Measurements from ENCODE around the gene KIF6.

DNA sequence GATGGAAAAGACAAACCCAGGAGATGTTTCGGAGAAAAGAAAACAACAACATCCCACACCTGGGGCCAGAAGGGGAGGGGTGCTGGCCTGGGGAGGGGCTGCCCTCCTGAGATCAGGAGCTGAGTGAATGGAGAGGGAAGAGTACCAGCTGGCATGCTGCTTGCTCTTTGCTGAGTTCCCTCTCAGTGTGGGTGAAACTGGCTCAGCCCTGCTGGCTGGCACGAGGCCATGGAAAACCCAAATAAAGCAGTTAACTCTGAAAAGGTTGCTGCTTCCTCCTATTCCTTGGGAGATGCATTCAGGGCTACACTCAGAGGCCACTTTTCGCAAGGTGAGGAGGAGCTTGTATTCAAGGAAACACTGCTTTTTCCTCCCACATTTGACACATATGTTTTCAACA, 394.7 kb downstream of the KIF6 start:
- TF ChIP-seq GATA2 (IDR thresholded peaks at IDR 0.05; ENCODE audit: low read depth, low read length) (no peak), GATA3 (IDR thresholded peaks at IDR 0.05; ENCODE audit: low read depth, low read length) (no peak)

All from SH-SY5Y (cell line).